Brain microvascular endothelial cell (primary cell): Measurements from ENCODE around the gene TKTL1.

Experiments
- DNase-seq: peaks from one replicate; pipeline ENCODE4 v3.0.0-alpha.2; 2020
- H3K27ac ChIP-seq: fragments of 250-450 bp; sonication (Bioruptor Pico); 2 replicates; pipeline ENCODE4 v1.5.1; 2020; ENCODE audit warnings: mild to moderate bottlenecking, moderate library complexity
- H3K27me3 ChIP-seq: fragments of 250-450 bp; sonication (Bioruptor Pico); replicated peaks from 2 replicates; pipeline ENCODE4 v1.5.1; 2020; ENCODE audit warnings: mild to moderate bottlenecking
- H3K36me3 ChIP-seq: fragments of 250-450 bp; sonication (Bioruptor Pico); replicated peaks from 2 replicates; pipeline ENCODE4 v1.5.1; 2020; ENCODE audit warnings: mild to moderate bottlenecking
- H3K4me3 ChIP-seq: 2 replicates; pipeline ENCODE4 v1.5.1; 2011; ENCODE audit warnings: low read depth, mild to moderate bottlenecking, control low read depth, low read length, moderate library complexity
- in situ Hi-C: cut with HindIII; loops from 2 replicates; pipeline ENCODE4 v1.10.0; 2017; ENCODE audit warnings: low sequenced_read_pairs, low pct_ligation_motif_present
- TF ChIP-seq, protein P1 (sequence below): IDR thresholded peaks from 2 replicates; pipeline ENCODE4 v1.5.1; 2011; ENCODE audit warnings: low read depth, mild to moderate bottlenecking, moderate library complexity, low read length, control low read depth, inconsistent platforms; ENCODE audit errors: missing control alignments

TKTL1 gene

DNA sequence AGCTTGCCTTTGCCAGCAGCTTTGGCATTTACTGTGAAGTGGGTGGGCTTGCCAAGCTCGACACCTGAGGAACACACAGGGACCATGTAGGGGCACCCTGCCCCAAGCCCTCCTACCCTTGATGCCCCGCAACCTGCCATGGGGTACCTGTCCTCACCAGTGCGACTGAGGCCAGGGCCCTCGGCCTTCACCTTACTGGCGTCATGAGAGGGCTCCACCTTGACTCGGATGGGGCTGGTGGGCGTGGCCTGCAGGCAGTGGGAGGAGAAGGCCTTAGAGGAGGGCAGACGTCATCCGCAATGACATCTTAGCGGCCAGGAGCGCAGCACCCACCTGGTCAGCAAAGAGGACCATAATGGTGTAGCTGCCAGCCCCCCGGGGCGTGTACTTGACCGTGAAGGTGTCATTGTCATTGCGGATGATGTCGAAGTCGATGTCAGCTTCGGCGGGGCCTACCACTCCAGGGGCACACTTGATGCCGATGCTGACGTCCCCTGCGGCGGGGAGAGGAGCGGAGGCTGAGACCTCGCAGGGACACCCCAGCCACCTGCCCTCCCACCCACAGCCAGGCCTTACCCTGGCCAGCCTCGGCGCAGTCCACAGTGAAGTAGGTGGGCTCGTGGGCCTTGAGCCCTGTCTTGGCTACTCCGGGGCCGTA, 66.6 kb downstream of the TKTL1 start:
- H3K4me3 ChIP-seq: no peak overlapping the region
- in situ Hi-C loops: no loop called here
- H3K36me3 ChIP-seq: peaks cover 79% of the 10 kb centered on the region
- H3K27ac ChIP-seq: no peak overlapping the region
- no peaks in the 10 kb centered on the region for H3K27me3 ChIP-seq
- TF ChIP-seq, protein P1, sequence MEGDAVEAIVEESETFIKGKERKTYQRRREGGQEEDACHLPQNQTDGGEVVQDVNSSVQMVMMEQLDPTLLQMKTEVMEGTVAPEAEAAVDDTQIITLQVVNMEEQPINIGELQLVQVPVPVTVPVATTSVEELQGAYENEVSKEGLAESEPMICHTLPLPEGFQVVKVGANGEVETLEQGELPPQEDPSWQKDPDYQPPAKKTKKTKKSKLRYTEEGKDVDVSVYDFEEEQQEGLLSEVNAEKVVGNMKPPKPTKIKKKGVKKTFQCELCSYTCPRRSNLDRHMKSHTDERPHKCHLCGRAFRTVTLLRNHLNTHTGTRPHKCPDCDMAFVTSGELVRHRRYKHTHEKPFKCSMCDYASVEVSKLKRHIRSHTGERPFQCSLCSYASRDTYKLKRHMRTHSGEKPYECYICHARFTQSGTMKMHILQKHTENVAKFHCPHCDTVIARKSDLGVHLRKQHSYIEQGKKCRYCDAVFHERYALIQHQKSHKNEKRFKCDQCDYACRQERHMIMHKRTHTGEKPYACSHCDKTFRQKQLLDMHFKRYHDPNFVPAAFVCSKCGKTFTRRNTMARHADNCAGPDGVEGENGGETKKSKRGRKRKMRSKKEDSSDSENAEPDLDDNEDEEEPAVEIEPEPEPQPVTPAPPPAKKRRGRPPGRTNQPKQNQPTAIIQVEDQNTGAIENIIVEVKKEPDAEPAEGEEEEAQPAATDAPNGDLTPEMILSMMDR: no peak
- DNase-seq: no peak

DNA sequence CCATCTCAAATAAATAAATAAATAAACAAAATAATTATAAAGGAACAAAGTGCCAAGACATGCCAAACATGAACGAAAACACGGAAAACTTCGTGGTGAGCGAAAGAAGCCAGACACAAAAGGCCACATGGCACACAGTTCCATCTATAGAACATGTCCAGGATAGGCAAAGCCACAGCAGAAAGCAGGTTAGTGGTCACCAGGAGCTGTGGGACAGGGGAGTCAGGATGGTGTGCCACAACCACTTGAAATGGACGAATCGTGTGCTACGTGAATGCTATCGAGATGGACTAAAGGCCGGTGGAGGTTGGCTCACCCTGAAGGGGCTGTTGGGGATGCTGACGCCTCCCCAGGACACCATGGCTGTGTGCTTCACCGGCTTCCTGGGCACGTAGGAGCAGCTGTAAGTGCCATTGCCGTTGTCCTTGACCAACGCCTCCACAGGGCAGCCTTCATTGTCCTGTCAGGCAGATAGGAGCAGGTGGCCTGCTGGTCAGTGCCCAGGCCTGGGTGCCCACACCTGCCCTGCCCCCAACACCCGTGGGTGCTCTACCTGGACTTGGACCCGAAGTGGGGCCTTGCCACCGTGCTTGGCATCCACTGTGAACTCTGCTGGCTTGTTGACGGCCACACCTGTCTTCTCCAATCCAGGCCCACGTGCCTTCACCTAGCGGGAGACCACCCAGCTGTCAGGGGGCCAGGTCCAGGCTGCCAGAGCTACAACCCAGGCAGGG, 68.3 kb downstream of the TKTL1 start:
- DNase-seq: no peak
- TF ChIP-seq, protein P1: no peak
- in situ Hi-C loops: no loop called here
- Histone ChIP-seq H3K4me3 (no peak overlapping the region), H3K27ac (no peak overlapping the region), H3K36me3 (peaks cover 74% of the 10 kb centered on the region), H3K27me3 (no peaks in the 10 kb centered on the region)

DNA sequence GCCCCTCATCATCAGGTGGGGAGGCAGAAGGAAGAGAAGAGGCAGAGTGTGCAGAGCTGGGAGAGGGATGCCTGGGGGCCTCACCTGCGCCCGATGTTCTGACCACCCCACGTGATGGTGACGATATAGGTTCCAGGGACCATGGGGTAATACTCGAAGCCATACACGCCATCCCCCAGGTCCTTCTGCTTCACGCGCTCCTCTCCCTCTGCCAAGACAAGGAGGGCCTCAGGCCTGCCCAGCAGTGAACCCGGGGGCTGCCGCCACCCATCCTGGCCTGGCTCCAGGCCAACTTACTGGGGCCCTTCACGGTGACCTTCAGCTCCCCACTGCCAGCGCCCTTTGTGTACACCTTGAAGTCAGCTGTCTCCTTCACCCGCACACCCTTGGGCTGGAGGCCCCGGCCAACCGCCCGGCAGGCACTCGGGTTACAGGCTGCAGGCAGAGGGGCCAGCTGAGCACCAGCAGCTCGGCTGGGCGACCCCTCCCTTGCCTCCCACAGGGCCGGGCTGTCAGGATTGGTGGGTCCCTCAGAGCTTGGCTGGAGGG, 69.5 kb downstream of the TKTL1 start:
- H3K27ac ChIP-seq: no peak overlapping the region
- TF ChIP-seq, protein P1: no peak
- DNase-seq: no peak
- H3K27me3 ChIP-seq: no peaks in the 10 kb centered on the region
- H3K36me3 ChIP-seq: peaks cover 67% of the 10 kb centered on the region
- H3K4me3 ChIP-seq: no peak overlapping the region
- in situ Hi-C loops: no loop called here

DNA sequence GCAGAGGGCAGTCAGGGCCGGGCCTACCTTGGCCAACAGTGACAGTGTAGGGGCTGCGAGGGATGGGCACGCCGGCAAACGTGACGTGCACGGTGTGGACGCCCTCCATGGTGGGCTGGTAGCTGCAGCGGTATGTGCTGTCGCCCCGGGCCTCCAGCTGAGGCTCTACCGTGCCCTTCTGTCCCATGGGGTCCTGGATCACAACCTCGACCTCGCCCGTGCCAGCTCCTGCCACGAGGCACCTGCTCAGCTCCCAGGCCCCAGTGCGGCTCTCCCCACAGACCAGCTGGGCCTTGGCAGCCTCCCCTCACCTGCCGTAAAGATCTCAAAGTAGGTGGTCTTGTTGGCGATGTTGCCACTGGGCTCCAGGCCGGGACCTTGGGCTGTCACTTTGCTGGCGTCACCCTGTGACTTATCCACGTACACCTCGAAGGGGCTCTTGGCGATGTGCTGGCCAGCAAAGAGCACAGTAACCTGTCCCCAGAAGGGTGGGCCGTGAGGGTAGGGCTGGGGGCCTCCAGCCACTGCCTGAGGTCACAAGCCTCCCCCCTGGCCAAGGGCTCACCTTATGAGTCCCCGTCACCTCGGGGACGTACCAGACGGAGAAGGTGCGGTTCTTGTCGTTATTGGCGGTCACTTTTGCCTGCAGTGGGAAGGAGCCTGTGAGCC, 70.5 kb downstream of the TKTL1 start:
- Histone ChIP-seq H3K36me3 (peaks cover 68% of the 10 kb centered on the region), H3K27ac (no peak overlapping the region), H3K4me3 (no peak overlapping the region), H3K27me3 (no peaks in the 10 kb centered on the region)
- no peak for DNase-seq
- in situ Hi-C loops: no loop called here
- TF ChIP-seq, protein P1: no peak

DNA sequence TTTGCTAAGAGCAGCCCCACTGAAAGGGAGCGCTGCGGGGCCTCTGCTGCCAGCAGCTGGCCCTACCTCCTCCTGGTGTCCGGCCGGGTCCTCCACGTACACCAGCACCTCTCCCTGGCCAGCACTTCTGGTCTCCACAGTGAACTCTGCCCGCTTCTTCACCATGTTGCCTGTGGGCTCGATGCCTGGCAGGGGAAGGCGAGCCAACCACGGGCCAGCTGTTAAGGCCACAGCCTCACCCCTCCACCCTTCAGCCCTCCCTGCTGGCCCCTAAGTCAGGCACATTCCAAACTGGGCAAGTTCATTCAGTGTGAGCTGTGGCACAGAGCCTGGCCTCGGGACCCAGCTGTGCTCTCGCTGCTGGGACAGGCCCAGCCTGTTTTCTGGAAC, 71.1 kb downstream of the TKTL1 start:
- TF ChIP-seq, protein P1: no peak
- DNase-seq: no peak
- Histone ChIP-seq H3K27me3 (no peaks in the 10 kb centered on the region), H3K27ac (no peak overlapping the region), H3K36me3 (peaks cover 65% of the 10 kb centered on the region), H3K4me3 (no peak overlapping the region)
- in situ Hi-C loops: no loop called here
